ENCODE results near the gene DLG3. TPM values are rescaled to one million over a fixed set of nuclear protein-coding genes. Genes with fewer than 3 reads are reported as not detected.

DLG3 gene
- total RNA-seq, 1 donor from 2014 or later: 41.8 TPM

GRCh38 chrX:70411475-70411874 lies 33.2 kb upstream of the DLG3 start:
- Mint-ChIP-seq H3K4me1 (ENCODE audit: unreplicated experiment) (no peaks in the 10 kb centered on the region), H3K27ac (no peak overlapping the region), H3K27me3 (no peaks in the 10 kb centered on the region), H3K9me3 (no peaks in the 10 kb centered on the region), H3K36me3 (no peaks in the 10 kb centered on the region), H3K4me3 (no peak overlapping the region)
- no peak for TF ChIP-seq CTCF (conservative IDR thresholded peaks at IDR 0.05)
- DNase-seq (ENCODE audit: extremely low spot score, unreplicated experiment): no peak

GRCh38 chrX:70421618-70422017 lies 23.0 kb upstream of the DLG3 start:
- H3K9me3 Mint-ChIP-seq: no peaks in the 10 kb centered on the region
- H3K27ac Mint-ChIP-seq: no peak overlapping the region
- H3K27me3 Mint-ChIP-seq: no peaks in the 10 kb centered on the region
- no peak for DNase-seq (ENCODE audit: extremely low spot score, unreplicated experiment)
- no peak overlapping the region for H3K4me3 Mint-ChIP-seq
- TF ChIP-seq CTCF (conservative IDR thresholded peaks at IDR 0.05): no peak
- peaks cover 5% of the 10 kb centered on the region for H3K4me1 Mint-ChIP-seq (ENCODE audit: unreplicated experiment)
- H3K36me3 Mint-ChIP-seq: no peaks in the 10 kb centered on the region

- Mint-ChIP-seq H3K4me3 (peak within 1 kb of the TSS; percentile 69), H3K9me3 (no peaks in the 10 kb centered on the region), H3K36me3 (no peaks in the 10 kb centered on the region), H3K27ac (peak within 1 kb of the TSS; percentile 17), H3K27me3 (no peaks in the 10 kb centered on the region), H3K4me1 (ENCODE audit: unreplicated experiment) (peaks cover 5% of the 10 kb centered on the region)
- DNase-seq (ENCODE audit: extremely low spot score, unreplicated experiment): no peak
- peak; percentile 47 for TF ChIP-seq CTCF (conservative IDR thresholded peaks at IDR 0.05)
These were observed 21.7 kb upstream of the DLG3 start, which contains the start of gene GDPD2 for GRCh38 chrX:70422851-70423341. Gene GDPD2 (plus strand): TSS chrX:70423314. CDS start chrX:70424985, 1,671 bp downstream.

GRCh38 chrX:70423936-70424675 lies 20.5 kb upstream of the DLG3 start:
- TF ChIP-seq CTCF (conservative IDR thresholded peaks at IDR 0.05): no peak
- H3K27me3 Mint-ChIP-seq: no peaks in the 10 kb centered on the region
- no peak for DNase-seq (ENCODE audit: extremely low spot score, unreplicated experiment)
- H3K27ac Mint-ChIP-seq: peak overlapping the region; percentile 17
- no peaks in the 10 kb centered on the region for H3K9me3 Mint-ChIP-seq
- peaks cover 5% of the 10 kb centered on the region for H3K4me1 Mint-ChIP-seq (ENCODE audit: unreplicated experiment)
- no peaks in the 10 kb centered on the region for H3K36me3 Mint-ChIP-seq
- peak overlapping the region; percentile 24 for H3K4me3 Mint-ChIP-seq

GRCh38 chrX:70424801-70425200 lies 19.8 kb upstream of the DLG3 start:
- Mint-ChIP-seq H3K36me3 (no peaks in the 10 kb centered on the region), H3K4me1 (ENCODE audit: unreplicated experiment) (peaks cover 5% of the 10 kb centered on the region), H3K27ac (no peak overlapping the region), H3K27me3 (no peaks in the 10 kb centered on the region), H3K9me3 (no peaks in the 10 kb centered on the region), H3K4me3 (no peak overlapping the region)
- DNase-seq (ENCODE audit: extremely low spot score, unreplicated experiment): no peak
- no peak for TF ChIP-seq CTCF (conservative IDR thresholded peaks at IDR 0.05)
